Measurements from ENCODE around the gene HMGXB3.

The HMGXB3 gene

GRCh38 chr5:150052226-150052955 lies 51.9 kb downstream of the HMGXB3 start:
- no peak overlapping the region for H3K4me2 ChIP-seq (ENCODE audit: low read depth, low read length, poor library complexity, severe bottlenecking)
- no peak overlapping the region for H3K4me3 ChIP-seq (ENCODE audit: insufficient read depth, low read length, poor library complexity, severe bottlenecking)
- H3K79me2 ChIP-seq (ENCODE audit: insufficient read depth, low read length): no peaks in the 10 kb centered on the region
- H3K27me3 ChIP-seq (ENCODE audit: low read length): no peaks in the 10 kb centered on the region
- no peak overlapping the region for H3K27ac ChIP-seq (ENCODE audit: low read depth, low read length)
- H3F3A ChIP-seq (ENCODE audit: insufficient read depth): no peaks in the 10 kb centered on the region
- peaks cover 8% of the 10 kb centered on the region; the same call in 1 of the 2 replicates for H3K36me3 ChIP-seq (ENCODE audit: low read length)
- H2AFZ ChIP-seq (ENCODE audit: low read depth, low read length, severe bottlenecking): no peak overlapping the region
- no peaks in the 10 kb centered on the region for H3K9me3 ChIP-seq (ENCODE audit: insufficient read depth, low read length)
- TF ChIP-seq, protein P1, sequence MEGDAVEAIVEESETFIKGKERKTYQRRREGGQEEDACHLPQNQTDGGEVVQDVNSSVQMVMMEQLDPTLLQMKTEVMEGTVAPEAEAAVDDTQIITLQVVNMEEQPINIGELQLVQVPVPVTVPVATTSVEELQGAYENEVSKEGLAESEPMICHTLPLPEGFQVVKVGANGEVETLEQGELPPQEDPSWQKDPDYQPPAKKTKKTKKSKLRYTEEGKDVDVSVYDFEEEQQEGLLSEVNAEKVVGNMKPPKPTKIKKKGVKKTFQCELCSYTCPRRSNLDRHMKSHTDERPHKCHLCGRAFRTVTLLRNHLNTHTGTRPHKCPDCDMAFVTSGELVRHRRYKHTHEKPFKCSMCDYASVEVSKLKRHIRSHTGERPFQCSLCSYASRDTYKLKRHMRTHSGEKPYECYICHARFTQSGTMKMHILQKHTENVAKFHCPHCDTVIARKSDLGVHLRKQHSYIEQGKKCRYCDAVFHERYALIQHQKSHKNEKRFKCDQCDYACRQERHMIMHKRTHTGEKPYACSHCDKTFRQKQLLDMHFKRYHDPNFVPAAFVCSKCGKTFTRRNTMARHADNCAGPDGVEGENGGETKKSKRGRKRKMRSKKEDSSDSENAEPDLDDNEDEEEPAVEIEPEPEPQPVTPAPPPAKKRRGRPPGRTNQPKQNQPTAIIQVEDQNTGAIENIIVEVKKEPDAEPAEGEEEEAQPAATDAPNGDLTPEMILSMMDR (IDR thresholded peaks at IDR 0.05; ENCODE audit: insufficient read depth, low read length, poor library complexity, severe bottlenecking): no peak
- TF ChIP-seq EZH2phosphoT487 (conservative IDR thresholded peaks at IDR 0.05; ENCODE audit: low read length): no peak
- H4K20me1 ChIP-seq (ENCODE audit: low read depth, low read length): no peaks in the 10 kb centered on the region
- H3K9me2 ChIP-seq (replicated peaks; ENCODE audit: insufficient read depth, low read length): no peaks in the 10 kb centered on the region
- H3K9ac ChIP-seq (ENCODE audit: low read length): no peak overlapping the region

DNA sequence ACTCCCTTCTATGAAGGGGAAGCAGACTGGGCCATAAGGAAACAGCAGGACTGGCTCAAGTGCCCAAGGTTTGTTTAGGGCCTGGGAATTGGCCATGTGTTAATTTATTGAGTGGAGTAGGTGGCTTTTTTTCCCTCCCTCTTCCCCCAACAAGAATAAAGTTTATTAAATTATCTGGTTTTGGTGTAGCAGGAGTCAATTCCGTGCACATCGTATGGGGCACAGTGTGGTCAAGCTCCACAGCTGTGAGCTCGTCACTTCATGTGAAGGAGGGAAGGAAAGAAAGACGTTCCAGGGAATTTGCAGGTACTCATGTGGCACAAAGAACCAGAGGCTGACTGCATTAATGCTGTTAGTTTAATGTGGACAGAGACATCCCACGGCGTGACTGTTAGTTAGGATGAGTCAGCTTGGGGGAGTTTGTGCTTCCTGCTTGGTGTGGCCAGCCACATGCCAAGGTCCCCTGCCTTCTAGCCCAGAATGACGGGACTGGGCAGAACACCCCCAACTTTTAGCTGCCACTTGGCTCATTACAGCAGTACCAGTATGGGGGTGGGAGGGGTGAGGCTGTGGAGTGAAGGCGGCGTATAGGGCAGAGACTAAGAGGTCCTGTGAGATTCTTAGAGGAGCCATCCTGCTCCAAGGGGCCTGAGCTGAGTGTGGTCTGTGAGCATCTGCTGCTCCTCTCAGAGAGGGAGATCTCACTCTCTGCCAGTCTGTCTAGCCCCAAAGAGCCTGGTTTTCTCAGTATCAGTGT lies 52.6 kb downstream of the HMGXB3 start:
- Histone ChIP-seq H3K4me3 (ENCODE audit: insufficient read depth, low read length, poor library complexity, severe bottlenecking) (no peak overlapping the region), H3K79me2 (ENCODE audit: insufficient read depth, low read length) (no peaks in the 10 kb centered on the region), H3K9me3 (ENCODE audit: insufficient read depth, low read length) (no peaks in the 10 kb centered on the region), H3K4me2 (ENCODE audit: low read depth, low read length, poor library complexity, severe bottlenecking) (no peak overlapping the region), H2AFZ (ENCODE audit: low read depth, low read length, severe bottlenecking) (no peak overlapping the region), H3K36me3 (ENCODE audit: low read length) (peaks cover 8% of the 10 kb centered on the region; the same call in 1 of the 2 replicates), H3K9ac (ENCODE audit: low read length) (no peak overlapping the region), H4K20me1 (ENCODE audit: low read depth, low read length) (no peaks in the 10 kb centered on the region), H3F3A (ENCODE audit: insufficient read depth) (no peaks in the 10 kb centered on the region), H3K27ac (ENCODE audit: low read depth, low read length) (no peak overlapping the region), H3K27me3 (ENCODE audit: low read length) (no peaks in the 10 kb centered on the region), H3K9me2 (replicated peaks; ENCODE audit: insufficient read depth, low read length) (no peaks in the 10 kb centered on the region)
- no peak for TF ChIP-seq EZH2phosphoT487 (conservative IDR thresholded peaks at IDR 0.05; ENCODE audit: low read length)
- TF ChIP-seq, protein P1 (IDR thresholded peaks at IDR 0.05; ENCODE audit: insufficient read depth, low read length, poor library complexity, severe bottlenecking): no peak

- no peaks in the 10 kb centered on the region for H3F3A ChIP-seq (ENCODE audit: insufficient read depth)
- no peaks in the 10 kb centered on the region for H3K27me3 ChIP-seq (ENCODE audit: low read length)
- H3K4me3 ChIP-seq (ENCODE audit: insufficient read depth, low read length, poor library complexity, severe bottlenecking): no peak overlapping the region
- H2AFZ ChIP-seq (ENCODE audit: low read depth, low read length, severe bottlenecking): no peak overlapping the region
- H3K4me2 ChIP-seq (ENCODE audit: low read depth, low read length, poor library complexity, severe bottlenecking): no peak overlapping the region
- no peak overlapping the region for H3K27ac ChIP-seq (ENCODE audit: low read depth, low read length)
- no peaks in the 10 kb centered on the region for H3K9me3 ChIP-seq (ENCODE audit: insufficient read depth, low read length)
- no peaks in the 10 kb centered on the region for H4K20me1 ChIP-seq (ENCODE audit: low read depth, low read length)
- H3K9ac ChIP-seq (ENCODE audit: low read length): no peak overlapping the region
- TF ChIP-seq, protein P1 (IDR thresholded peaks at IDR 0.05; ENCODE audit: insufficient read depth, low read length, poor library complexity, severe bottlenecking): no peak
- TF ChIP-seq EZH2phosphoT487 (conservative IDR thresholded peaks at IDR 0.05; ENCODE audit: low read length): no peak
- H3K36me3 ChIP-seq (ENCODE audit: low read length): peaks cover 8% of the 10 kb centered on the region; the same call in 1 of the 2 replicates
- H3K79me2 ChIP-seq (ENCODE audit: insufficient read depth, low read length): no peaks in the 10 kb centered on the region
- no peaks in the 10 kb centered on the region for H3K9me2 ChIP-seq (replicated peaks; ENCODE audit: insufficient read depth, low read length)
These were observed 53.3 kb downstream of the HMGXB3 start for GRCh38 chr5:150053713-150054392.
